NOMO-1 (cell line): Measurements from ENCODE around the gene PPP1R9B.
A peak's percentile ranks its signal among the peaks of the same experiment; 100 is the strongest.

Experiments used
- DNase-seq, 2 experiments: peaks; one replicate each; lab custom pipeline; 2025; ENCODE audit not compliant: unreplicated experiment in 2 of 2; lab: John Stamatoyannopoulos, UW

Gene PPP1R9B

GRCh38 chr17:50129353-50129727 lies 21.1 kb downstream of the PPP1R9B start:
- DNase-seq = no peak

- DNase-seq = no peak
Observed at GRCh38 chr17:50128441-50129352, 21.8 kb downstream of the PPP1R9B start.

GRCh38 chr17:50127697-50128361 lies 22.6 kb downstream of the PPP1R9B start:
- DNase-seq = peak; percentile 28 to 49

GRCh38 chr17:50125420-50125997 lies 25.0 kb downstream of the PPP1R9B start:
- no peak for DNase-seq

GRCh38 chr17:50123649-50124349 lies 26.7 kb downstream of the PPP1R9B start:
- no peak for DNase-seq

GRCh38 chr17:50122945-50123344 lies 27.5 kb downstream of the PPP1R9B start:
- DNase-seq = no peak

- no peak for DNase-seq
Observed at GRCh38 chr17:50120475-50121253, 29.8 kb downstream of the PPP1R9B start.

GRCh38 chr17:50118828-50119218 lies 31.7 kb downstream of the PPP1R9B start:
- no peak for DNase-seq

- DNase-seq = no peak
Observed at GRCh38 chr17:50118076-50118827, 32.2 kb downstream of the PPP1R9B start.

GRCh38 chr17:50117202-50118051 lies 33.0 kb downstream of the PPP1R9B start:
- DNase-seq = peak; percentile 52 to 77

GRCh38 chr17:50115756-50116155 lies 34.7 kb downstream of the PPP1R9B start:
- DNase-seq = no peak

GRCh38 chr17:50114849-50115357 lies 35.6 kb downstream of the PPP1R9B start:
- DNase-seq = peak; percentile 40 to 63

GRCh38 chr17:50114401-50114800 lies 36.1 kb downstream of the PPP1R9B start:
- no peak for DNase-seq

GRCh38 chr17:50113624-50114320 lies 36.7 kb downstream of the PPP1R9B start:
- no peak for DNase-seq

- DNase-seq = no peak
Observed at GRCh38 chr17:50112694-50113093, 37.8 kb downstream of the PPP1R9B start.

GRCh38 chr17:50111673-50112655 lies 38.5 kb downstream of the PPP1R9B start:
- DNase-seq = no peak
